Endothelial cell of umbilical vein (primary cell): ENCODE measurements around the gene ZNF790. TPM values are rescaled to one million over a fixed set of nuclear protein-coding genes. Genes with fewer than 3 reads are reported as not detected.

Experiments used
- BruUV-seq: library from RNA; stranded (reverse); fragments of 400-500 nt; replicated peaks from 2 replicates; lab custom pipeline; 2021; lab: Mats Ljungman, UMichigan
- CTCF ChIA-PET: fragments of 300-600, 350-600 bp; sonication (Branson Sonifier 250); formaldehyde crosslinking; loops from one replicate; lab custom pipeline; 2021; ENCODE audit warnings: antibody characterized with exemption, inconsistent platforms; lab: Charles Lee
- POLR2A ChIA-PET: fragments of 300-600, 350-600 bp; sonication (Branson Sonifier 250); formaldehyde crosslinking; loops from one replicate; lab custom pipeline; 2021; ENCODE audit warnings: antibody characterized with exemption, inconsistent platforms; lab: Charles Lee
- DNase-seq: peaks from one replicate; pipeline ENCODE4 v3.0.0-alpha.2; 2011; ENCODE audit warnings: low read depth, low spot score
- FAIRE-seq: peaks from 2 replicates; lab custom pipeline; 2011; peaks lifted over from hg19 to GRCh38; lab: Jason Lieb, UNC
- H2AFZ ChIP-seq: 2 replicates; pipeline ENCODE4 v1.6.0; 2012; ENCODE audit warnings: low read depth, low read length, control low read depth, inconsistent platforms
- H3K27ac ChIP-seq: 2 replicates; pipeline ENCODE4 v1.5.1; 2011; ENCODE audit warnings: low read depth, mild to moderate bottlenecking, control low read depth, low read length, moderate library complexity; ENCODE audit not compliant: insufficient read depth
- H3K27me3 ChIP-seq, 2 experiments: 2 replicates each; pipeline versions ENCODE4 v1.6.0 to v1.6.1; 2011; ENCODE audit warnings: low read length in 2 of 2, mixed read lengths in 1 of 2; ENCODE audit not compliant: control insufficient read depth in 2 of 2, insufficient read depth in 2 of 2
- H3K36me3 ChIP-seq, 2 experiments: 2 replicates in 1 of 2; 3 replicates in 1 of 2; pipeline ENCODE4 v1.5.1; 2011; ENCODE audit warnings: low read length in 2 of 2, mild to moderate bottlenecking in 1 of 2, moderate library complexity in 1 of 2; ENCODE audit not compliant: control insufficient read depth in 2 of 2, insufficient read depth in 2 of 2; ENCODE audit errors: extremely low read depth in 1 of 2
- H3K4me1 ChIP-seq: 3 replicates; pipeline ENCODE4 v1.5.1; 2011; ENCODE audit warnings: mild to moderate bottlenecking, low read length; ENCODE audit not compliant: control insufficient read depth, insufficient read depth; ENCODE audit errors: extremely low read depth
- H3K4me2 ChIP-seq: 2 replicates; pipeline ENCODE4 v1.6.1; 2011; ENCODE audit warnings: low read length, control low read depth, mixed read lengths; ENCODE audit not compliant: insufficient read depth
- H3K4me3 ChIP-seq, 3 experiments: fragments of 200-600 bp in 1 of 3; sonication (generic), shearing (Covaris generic) in 1 of 3; replicated peaks in 1 of 3; 2 replicates each; pipeline ENCODE4 v1.5.1; 2011 to 2016; ENCODE audit warnings: control low read depth in 3 of 3, low read length in 3 of 3, mild to moderate bottlenecking in 2 of 3, inconsistent platforms in 1 of 3, low read depth in 1 of 3, moderate library complexity in 1 of 3; ENCODE audit not compliant: insufficient read depth in 1 of 3
- H3K79me2 ChIP-seq: 2 replicates; pipeline ENCODE4 v1.6.0; 2012; ENCODE audit warnings: low read length, inconsistent platforms; ENCODE audit not compliant: control insufficient read depth, insufficient read depth
- H3K9ac ChIP-seq: replicated peaks from 2 replicates; pipeline ENCODE3; 2011; ENCODE audit warnings: low read length, control low read depth; ENCODE audit not compliant: insufficient read depth; ENCODE audit errors: extremely low read depth
- H3K9me1 ChIP-seq: replicated peaks from 3 replicates; pipeline ENCODE4 v1.6.0; 2011; ENCODE audit warnings: mild to moderate bottlenecking, low read length; ENCODE audit not compliant: control insufficient read depth, insufficient read depth; ENCODE audit errors: extremely low read depth
- H3K9me3 ChIP-seq: replicated peaks from 2 replicates; pipeline ENCODE4 v1.5.1; 2012; ENCODE audit warnings: low read length, inconsistent platforms; ENCODE audit not compliant: control insufficient read depth, insufficient read depth
- H4K20me1 ChIP-seq: replicated peaks from 2 replicates; pipeline ENCODE3; 2011; ENCODE audit warnings: mild to moderate bottlenecking, low read length; ENCODE audit not compliant: control insufficient read depth, insufficient read depth; ENCODE audit errors: extremely low read depth
- GATA2 ChIP-seq: IDR thresholded peaks from 2 replicates; pipeline ENCODE4 v1.7.0; 2011; ENCODE audit warnings: low read depth, mild to moderate bottlenecking, moderate library complexity, mixed read lengths, low read length; ENCODE audit not compliant: insufficient read length, insufficient read depth
- JUN ChIP-seq: IDR thresholded peaks from 2 replicates; pipeline ENCODE4 v1.6.1; 2011; ENCODE audit warnings: borderline replicate concordance, low read depth; ENCODE audit not compliant: insufficient read length, insufficient read depth
- MAX ChIP-seq: IDR thresholded peaks from 2 replicates; pipeline ENCODE4 v1.6.1; 2011; ENCODE audit not compliant: insufficient read depth, insufficient read length
- MYC ChIP-seq: IDR thresholded peaks from one replicate; pipeline ENCODE4 v1.6.1; 2011; ENCODE audit warnings: mild to moderate bottlenecking, low read depth, low read length
- POLR2A ChIP-seq: IDR thresholded peaks from 2 replicates; pipeline ENCODE4 v1.6.1; 2012; ENCODE audit warnings: low read depth, mild to moderate bottlenecking, control low read depth, low read length
- dilution Hi-C: fragments of 300-500 bp; cut with MboI; formaldehyde crosslinking; loops from one replicate; pipeline ENCODE4 v1.15.0; 2019; ENCODE audit warnings: low sequenced_read_pairs; ENCODE audit not compliant: extremely low pct_ligation_motif_present
- intact Hi-C: fragments of 100-400 bp; cut with micrococcal nuclease; formaldehyde crosslinking; loops from one replicate; pipeline ENCODE4 v1.10.0; 2022
- polyA plus RNA-seq, 4 experiments: library from polyadenylated mRNA; depleted of rRNA in 3 of 4; stranded (reverse) in 3 of 4; unstranded in 1 of 4; fragments of >200 nt; gene quantifications; 2 replicates each; pipeline versions ENCODE4 v1.2.1 to v1.2.3, GENCODE V29; 2011 to 2012; ENCODE audit warnings: missing spikeins in 1 of 4
- total RNA-seq: library from RNA; stranded (reverse); gene quantifications from 2 replicates; pipeline ENCODE4 v1.2.3, GENCODE V29; 2021
- TF ChIP-seq, protein P1 (sequence below), 2 donors: IDR thresholded peaks; 1 replicate in 1 of 2; 2 replicates in 1 of 2; pipeline ENCODE4 v1.5.1; 2011; ENCODE audit warnings: low read length in 2 of 2, mild to moderate bottlenecking in 2 of 2, moderate library complexity in 2 of 2, control low read depth in 1 of 2, inconsistent platforms in 1 of 2, low read depth in 1 of 2; ENCODE audit not compliant: insufficient read depth in 1 of 2; ENCODE audit errors: extremely low read depth in 1 of 2

ZNF790 gene
- total and polyA plus RNA-seq, 2 donors (not counting 3 experiments of a cell fraction or from before 2014, with no cell fraction given), result 2.1 to 5.6 TPM

- TF ChIP-seq, protein P1, sequence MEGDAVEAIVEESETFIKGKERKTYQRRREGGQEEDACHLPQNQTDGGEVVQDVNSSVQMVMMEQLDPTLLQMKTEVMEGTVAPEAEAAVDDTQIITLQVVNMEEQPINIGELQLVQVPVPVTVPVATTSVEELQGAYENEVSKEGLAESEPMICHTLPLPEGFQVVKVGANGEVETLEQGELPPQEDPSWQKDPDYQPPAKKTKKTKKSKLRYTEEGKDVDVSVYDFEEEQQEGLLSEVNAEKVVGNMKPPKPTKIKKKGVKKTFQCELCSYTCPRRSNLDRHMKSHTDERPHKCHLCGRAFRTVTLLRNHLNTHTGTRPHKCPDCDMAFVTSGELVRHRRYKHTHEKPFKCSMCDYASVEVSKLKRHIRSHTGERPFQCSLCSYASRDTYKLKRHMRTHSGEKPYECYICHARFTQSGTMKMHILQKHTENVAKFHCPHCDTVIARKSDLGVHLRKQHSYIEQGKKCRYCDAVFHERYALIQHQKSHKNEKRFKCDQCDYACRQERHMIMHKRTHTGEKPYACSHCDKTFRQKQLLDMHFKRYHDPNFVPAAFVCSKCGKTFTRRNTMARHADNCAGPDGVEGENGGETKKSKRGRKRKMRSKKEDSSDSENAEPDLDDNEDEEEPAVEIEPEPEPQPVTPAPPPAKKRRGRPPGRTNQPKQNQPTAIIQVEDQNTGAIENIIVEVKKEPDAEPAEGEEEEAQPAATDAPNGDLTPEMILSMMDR (IDR thresholded peaks at IDR 0.05; ENCODE audit: extremely low read depth in 1 of 2, insufficient read depth in 1 of 2, low read depth in 1 of 2, low read length in 2 of 2), result no peak
- TF ChIP-seq POLR2A (no peak), JUN (no peak), MAX (no peak), MYC (no peak), GATA2 (no peak)
- Histone ChIP-seq H3K27ac (no peak overlapping the region), H3K9me1 (no peaks in the 10 kb centered on the region), H3K4me3 (no peak overlapping the region), H3K36me3 (no peaks in the 10 kb centered on the region), H3K4me2 (no peak overlapping the region), H3K9me3 (peaks cover 3% of the 10 kb centered on the region), H3K27me3 (no peaks in the 10 kb centered on the region), H3K4me1 (no peaks in the 10 kb centered on the region), H3K79me2 (no peaks in the 10 kb centered on the region), H4K20me1 (no peaks in the 10 kb centered on the region), H2AFZ (no peak overlapping the region), H3K9ac (no peak overlapping the region)
- no peak for FAIRE-seq
- dilution Hi-C loops (no loop called here), intact Hi-C loops (no loop called here)
- DNase-seq, result no peak
- ChIA-PET POLR2A (no interaction called here), CTCF (no interaction called here)
- BruUV-seq, result no TSS peak
Measured at GRCh38 chr19:36807029-36807428, 31.2 kb downstream of the ZNF790 start.

DNA sequence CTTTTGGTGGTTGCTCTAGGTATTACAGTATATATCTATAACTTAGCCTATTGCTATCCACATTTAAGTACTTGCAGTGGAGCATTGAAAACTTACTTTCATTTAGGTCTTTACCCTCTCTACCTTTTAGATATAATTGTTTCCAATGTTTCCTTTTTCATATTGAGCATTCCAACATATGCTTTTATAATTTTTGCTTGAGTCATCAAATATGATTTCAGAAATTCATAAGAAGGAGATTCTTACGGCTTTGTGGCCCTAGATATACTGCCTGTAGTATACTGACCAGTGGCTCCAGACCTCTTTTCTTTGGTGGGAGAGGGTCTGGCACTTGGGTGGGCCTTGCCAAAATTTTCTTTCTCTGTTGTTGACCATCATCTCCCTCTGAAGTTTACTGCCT, 32.8 kb downstream of the ZNF790 start:
- dilution Hi-C loops, result no loop called here
- Histone ChIP-seq H3K4me1 (no peaks in the 10 kb centered on the region), H3K79me2 (no peaks in the 10 kb centered on the region), H2AFZ (no peak overlapping the region), H3K9me3 (peaks cover 3% of the 10 kb centered on the region), H3K36me3 (no peaks in the 10 kb centered on the region), H3K4me2 (no peak overlapping the region), H3K27ac (no peak overlapping the region), H3K9me1 (no peaks in the 10 kb centered on the region), H3K9ac (no peak overlapping the region), H3K27me3 (no peaks in the 10 kb centered on the region), H4K20me1 (no peaks in the 10 kb centered on the region), H3K4me3 (no peak overlapping the region)
- DNase-seq, result no peak
- intact Hi-C loops, result no loop called here
- no TSS peak for BruUV-seq
- CTCF ChIA-PET, result no interaction called here
- POLR2A ChIA-PET, result no interaction called here
- TF ChIP-seq JUN (no peak), MYC (no peak)
- FAIRE-seq, result no peak
